ENCODE data around the gene DOK6. TPM values are rescaled to one million over a fixed set of nuclear protein-coding genes. Genes with fewer than 3 reads are reported as not detected.

DOK6 gene
- total RNA-seq, 1 experiment from 2014 or later, result 11.2 TPM

DNA sequence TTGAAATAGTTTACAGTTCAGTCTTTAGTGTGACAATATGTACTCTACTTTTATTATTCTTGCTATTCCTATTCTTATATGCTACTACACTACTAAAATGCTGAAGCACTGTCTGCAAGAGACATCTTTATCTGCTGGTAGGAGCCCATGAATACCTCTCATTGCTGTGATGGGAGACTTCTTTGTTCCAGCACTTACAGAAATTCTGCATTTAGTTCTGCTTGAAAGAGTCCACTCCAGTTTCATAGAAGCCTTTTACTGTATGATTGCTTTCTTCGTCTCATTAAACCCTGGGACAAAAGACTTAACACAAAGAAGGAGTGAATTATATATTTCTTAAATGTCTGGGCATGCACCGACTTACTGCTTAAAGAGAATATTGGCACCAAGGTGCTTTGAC lies 274.3 kb downstream of the DOK6 start:
- Histone ChIP-seq H3K4me3 (no peak overlapping the region), H3K27me3 (no peaks in the 10 kb centered on the region), H3K9me3 (no peaks in the 10 kb centered on the region), H3K36me3 (no peaks in the 10 kb centered on the region)
- DNase-seq, result no peak

- no peak for DNase-seq
- H3K36me3 ChIP-seq, result no peaks in the 10 kb centered on the region
- H3K9me3 ChIP-seq, result no peaks in the 10 kb centered on the region
- H3K27me3 ChIP-seq, result no peaks in the 10 kb centered on the region
- no peak overlapping the region for H3K4me3 ChIP-seq
Observed at GRCh38 chr18:69677595-69677994, 276.9 kb downstream of the DOK6 start.

GRCh38 chr18:69680123-69680522 lies 279.4 kb downstream of the DOK6 start:
- no peaks in the 10 kb centered on the region for H3K9me3 ChIP-seq

DNA sequence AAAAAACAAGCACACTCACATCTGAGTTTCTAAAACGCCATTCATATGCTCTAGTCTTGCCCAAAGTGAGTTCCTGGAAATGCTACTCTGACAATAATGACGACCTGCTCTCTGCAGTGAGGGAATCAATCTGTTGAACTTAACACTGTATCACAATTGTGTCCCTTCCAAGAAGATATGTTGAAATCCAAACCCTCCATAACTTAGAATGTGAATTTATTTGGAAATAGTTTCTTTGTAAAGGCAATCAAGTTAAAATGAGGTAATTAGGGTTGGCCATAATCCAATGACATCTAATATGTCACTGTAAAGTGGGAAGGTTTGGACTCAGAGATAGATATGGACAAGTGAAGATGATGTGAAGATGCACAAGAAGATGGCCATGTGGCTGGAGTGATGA lies 282.5 kb downstream of the DOK6 start:
- DNase-seq, result no peak
- Histone ChIP-seq H3K27me3 (no peaks in the 10 kb centered on the region), H3K9me3 (no peaks in the 10 kb centered on the region; the same call in 1 of the 2 replicates), H3K36me3 (no peaks in the 10 kb centered on the region), H3K4me3 (no peak overlapping the region)

More at GRCh38 chr18:69680123-69680522, 279.4 kb downstream of the DOK6 start:
- H3K36me3 ChIP-seq, result no peaks in the 10 kb centered on the region
- DNase-seq, result no peak
- no peaks in the 10 kb centered on the region for H3K27me3 ChIP-seq
- H3K4me3 ChIP-seq, result no peak overlapping the region

GRCh38 chr18:69684789-69685188 lies 284.1 kb downstream of the DOK6 start:
- H3K9me3 ChIP-seq, result no peaks in the 10 kb centered on the region; the same call in 1 of the 2 replicates

GRCh38 chr18:69686861-69687260 lies 286.2 kb downstream of the DOK6 start:
- Histone ChIP-seq H3K36me3 (no peaks in the 10 kb centered on the region), H3K27me3 (no peaks in the 10 kb centered on the region), H3K4me3 (no peak overlapping the region), H3K9me3 (no peaks in the 10 kb centered on the region; the same call in 1 of the 2 replicates)
- DNase-seq, result no peak

More at GRCh38 chr18:69684789-69685188, 284.1 kb downstream of the DOK6 start:
- Histone ChIP-seq H3K27me3 (no peaks in the 10 kb centered on the region), H3K4me3 (no peak overlapping the region), H3K36me3 (no peaks in the 10 kb centered on the region)
- no peak for DNase-seq

- DNase-seq, result no peak
- no peaks in the 10 kb centered on the region for H3K36me3 ChIP-seq
Observed at GRCh38 chr18:69689121-69689759, 288.6 kb downstream of the DOK6 start.

GRCh38 chr18:69691008-69691760 lies 290.5 kb downstream of the DOK6 start:
- H3K9me3 ChIP-seq, result no peaks in the 10 kb centered on the region; the same call in 1 of the 2 replicates
- DNase-seq, result no peak
- no peak overlapping the region for H3K4me3 ChIP-seq
- H3K27me3 ChIP-seq, result no peaks in the 10 kb centered on the region
- H3K36me3 ChIP-seq, result no peaks in the 10 kb centered on the region

More at GRCh38 chr18:69689121-69689759, 288.6 kb downstream of the DOK6 start:
- no peaks in the 10 kb centered on the region; the same call in 1 of the 2 replicates for H3K9me3 ChIP-seq
- no peaks in the 10 kb centered on the region for H3K27me3 ChIP-seq
- H3K4me3 ChIP-seq, result no peak overlapping the region

- Histone ChIP-seq H3K4me3 (no peak overlapping the region), H3K36me3 (peaks cover 2% of the 10 kb centered on the region; the same call in 1 of the 2 replicates), H3K9me3 (no peaks in the 10 kb centered on the region), H3K27me3 (no peaks in the 10 kb centered on the region)
- no peak for DNase-seq
Observed at GRCh38 chr18:69697069-69697468, 296.4 kb downstream of the DOK6 start.

- H3K9me3 ChIP-seq, result no peaks in the 10 kb centered on the region
- DNase-seq, result no peak
- H3K27me3 ChIP-seq, result no peaks in the 10 kb centered on the region
- no peak overlapping the region for H3K4me3 ChIP-seq
- H3K36me3 ChIP-seq, result peaks cover 7% of the 10 kb centered on the region
Observed at GRCh38 chr18:69697689-69698088, 297.0 kb downstream of the DOK6 start.

DNA sequence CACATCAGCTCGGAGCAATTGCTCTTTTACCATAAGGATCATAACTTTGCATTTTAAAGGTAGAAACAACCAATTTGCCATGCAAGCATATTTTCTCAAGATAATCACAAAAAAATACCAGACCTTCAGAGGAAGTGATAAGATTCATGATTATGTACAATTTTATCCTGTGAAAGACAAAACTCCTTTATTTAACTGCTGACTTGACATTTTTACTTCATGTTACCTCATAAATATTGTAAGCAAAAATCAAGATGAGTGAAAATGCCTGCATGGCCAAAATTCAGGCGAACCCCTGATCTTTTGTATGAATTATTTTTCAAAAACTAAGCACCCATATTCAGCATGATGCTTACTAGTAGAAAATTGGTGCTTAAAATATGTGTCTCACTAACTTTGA lies 300.6 kb downstream of the DOK6 start:
- H3K27me3 ChIP-seq, result no peaks in the 10 kb centered on the region
- H3K4me3 ChIP-seq, result no peak overlapping the region
- H3K36me3 ChIP-seq, result peaks cover 7% of the 10 kb centered on the region
- H3K9me3 ChIP-seq, result no peaks in the 10 kb centered on the region
- no peak for DNase-seq

DNA sequence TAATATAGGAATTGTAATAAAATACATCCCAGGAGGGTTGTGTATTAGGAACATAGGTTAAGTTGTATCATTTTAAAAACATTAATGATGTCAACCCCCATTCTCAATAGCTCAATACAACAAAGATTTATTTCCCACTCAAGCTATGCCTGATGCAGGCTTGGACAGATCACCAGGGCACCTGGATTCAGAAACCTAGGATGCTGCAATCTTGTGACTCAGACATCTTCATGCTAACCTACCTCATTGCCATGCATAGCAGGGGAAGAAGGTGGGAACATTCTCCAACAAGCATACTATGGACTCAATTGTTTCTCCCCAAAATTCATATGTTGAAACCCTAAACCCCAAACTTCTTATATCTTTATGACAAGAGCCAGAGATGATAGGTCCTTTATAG lies 302.8 kb downstream of the DOK6 start:
- Histone ChIP-seq H3K36me3 (peaks cover 7% of the 10 kb centered on the region), H3K4me3 (no peak overlapping the region), H3K9me3 (no peaks in the 10 kb centered on the region), H3K27me3 (no peaks in the 10 kb centered on the region)
- no peak for DNase-seq

- Histone ChIP-seq H3K4me3 (no peak overlapping the region), H3K9me3 (no peaks in the 10 kb centered on the region), H3K36me3 (peaks cover 7% of the 10 kb centered on the region), H3K27me3 (no peaks in the 10 kb centered on the region)
- no peak for DNase-seq
Observed at GRCh38 chr18:69705987-69706386, 305.3 kb downstream of the DOK6 start.

GRCh38 chr18:69708844-69709243 lies 308.2 kb downstream of the DOK6 start:
- H3K36me3 ChIP-seq, result peaks cover 2% of the 10 kb centered on the region; the same call in 1 of the 2 replicates
- no peaks in the 10 kb centered on the region for H3K27me3 ChIP-seq
- H3K4me3 ChIP-seq, result no peak overlapping the region
- DNase-seq, result no peak
- no peaks in the 10 kb centered on the region for H3K9me3 ChIP-seq

- Histone ChIP-seq H3K9me3 (peaks cover 19% of the 10 kb centered on the region), H3K4me3 (no peak overlapping the region), H3K27me3 (no peaks in the 10 kb centered on the region), H3K36me3 (peaks cover 10% of the 10 kb centered on the region)
- no peak for DNase-seq
Observed at GRCh38 chr18:69715191-69715795, 314.6 kb downstream of the DOK6 start.

DNA sequence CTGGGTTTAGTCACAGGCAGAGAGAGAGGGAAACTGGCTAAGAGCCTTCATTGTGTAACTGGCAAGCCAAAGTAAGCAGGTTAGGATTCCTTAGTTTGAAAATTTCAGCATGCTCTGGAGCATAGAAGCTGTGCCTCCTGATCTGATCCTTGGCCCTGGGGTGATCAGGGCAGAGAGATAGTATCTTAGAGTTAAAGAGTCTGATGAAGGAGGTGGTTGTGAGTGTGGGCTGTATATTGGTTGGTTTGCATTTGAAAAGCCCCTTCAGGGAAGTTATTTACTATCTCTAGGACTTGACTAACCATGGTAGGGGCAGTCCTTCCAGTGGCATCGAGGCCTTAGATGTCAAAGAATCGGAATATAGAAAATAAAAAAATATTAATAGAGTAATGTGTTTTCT lies 316.9 kb downstream of the DOK6 start:
- Histone ChIP-seq H3K27me3 (no peaks in the 10 kb centered on the region), H3K36me3 (peaks cover 20% of the 10 kb centered on the region), H3K9me3 (peaks cover 25% of the 10 kb centered on the region), H3K4me3 (no peak overlapping the region)
- no peak for DNase-seq

DNA sequence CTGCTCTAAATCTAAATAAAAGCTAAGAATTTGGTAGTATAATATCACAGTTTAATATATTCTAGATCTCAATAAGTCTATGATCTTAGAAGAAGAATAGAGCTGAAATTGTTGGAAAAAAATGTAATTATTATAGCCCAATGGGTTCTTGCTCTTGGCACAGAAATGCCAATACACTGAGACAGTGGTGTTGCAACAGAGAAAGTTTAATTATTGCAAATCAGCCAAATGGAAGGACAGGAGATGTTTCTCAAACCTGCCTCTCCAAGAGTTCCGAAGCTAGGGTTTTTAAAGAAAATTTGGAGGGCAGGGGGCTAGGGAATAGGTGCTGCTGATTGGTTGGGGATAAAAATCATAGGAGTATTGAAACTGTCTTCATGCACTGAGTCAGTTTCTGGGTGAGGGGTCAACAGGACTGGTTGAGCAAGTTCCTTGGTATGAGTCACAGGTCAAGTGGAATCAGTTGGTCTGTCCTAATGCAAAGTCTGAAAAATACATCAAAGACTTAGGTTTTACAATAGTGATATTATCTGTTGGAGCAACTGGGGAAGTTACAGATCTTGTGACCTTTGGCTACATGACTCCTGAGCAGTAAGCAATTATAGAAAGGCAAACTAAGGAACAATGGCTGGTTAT lies 318.3 kb downstream of the DOK6 start:
- H3K36me3 ChIP-seq, result peaks cover 20% of the 10 kb centered on the region
- no peak overlapping the region for H3K4me3 ChIP-seq
- no peak for DNase-seq
- peaks cover 25% of the 10 kb centered on the region for H3K9me3 ChIP-seq
- no peaks in the 10 kb centered on the region for H3K27me3 ChIP-seq
